K562 (cell line): ENCODE data around the gene KLHL33. TPM values are rescaled to one million over a fixed set of nuclear protein-coding genes. Genes with fewer than 3 reads are reported as not detected.
A peak's percentile ranks its signal among the peaks of the same experiment; 100 is the strongest.

Source experiments
- ELF1 ChIP-seq: fragments of 200-800 bp; sonication (Bioruptor generic); IDR thresholded peaks from 2 replicates; pipeline ENCODE4 v1.6.1; 2016; ENCODE audit warnings: missing genetic modification characterization, missing compliant biosample characterization
- ETV6 ChIP-seq, 3 experiments: fragments of 150-350 bp in 1 of 3; sonication (generic) in 1 of 3; formaldehyde crosslinking in 1 of 3; IDR thresholded peaks; 2 replicates each; pipeline versions ENCODE4 v1.6.1 to v1.8.0; 2014 to 2022; ENCODE audit warnings: borderline replicate concordance in 2 of 3, low read depth in 2 of 3, antibody characterized with exemption in 1 of 3, low read length in 1 of 3, mild to moderate bottlenecking in 1 of 3, missing genetic modification reagents in 1 of 3
- HNRNPK ChIP-seq: fragments of 200-400 bp; formaldehyde crosslinking; IDR thresholded peaks from one replicate; pipeline ENCODE4 v1.6.1; 2018; ENCODE audit warnings: mild to moderate bottlenecking, low read depth, low read length; ENCODE audit not compliant: poor library complexity, severe bottlenecking
- LCOR ChIP-seq: sonication (generic); formaldehyde crosslinking; IDR thresholded peaks from 2 replicates; pipeline ENCODE4 v1.8.0; 2022; ENCODE audit warnings: mild to moderate bottlenecking, missing genetic modification reagents
- XRCC5 ChIP-seq: fragments of 200-400 bp; formaldehyde crosslinking; IDR thresholded peaks from 2 replicates; pipeline ENCODE4 v1.6.1; 2017; ENCODE audit warnings: low read depth, mild to moderate bottlenecking, low read length
- ZBTB17 ChIP-seq: fragments of 450-650 bp; formaldehyde crosslinking; IDR thresholded peaks from 2 replicates; pipeline ENCODE4 v1.4.0; 2020; ENCODE audit warnings: mild to moderate bottlenecking
- ZBTB8A ChIP-seq: fragments of 450-650 bp; IDR thresholded peaks from 2 replicates; pipeline ENCODE4 v1.6.1; 2018; ENCODE audit warnings: mild to moderate bottlenecking, moderate library complexity; ENCODE audit not compliant: partially characterized antibody
- ZEB2 ChIP-seq: fragments of 450-650 bp; IDR thresholded peaks from 2 replicates; pipeline ENCODE4 v1.6.1; 2016
- ZNF77 ChIP-seq: fragments of 250-450 bp; sonication (Bioruptor Pico); IDR thresholded peaks from 2 replicates; pipeline ENCODE4 v1.5.0; 2020
- ZNF778 ChIP-seq: fragments of 450-650 bp; formaldehyde crosslinking; IDR thresholded peaks from 2 replicates; pipeline ENCODE4 v1.4.0; 2020; ENCODE audit warnings: mild to moderate bottlenecking, moderate library complexity
- polyA plus RNA-seq, 8 experiments: library from polyadenylated mRNA; depleted of rRNA in 4 of 8; stranded (reverse) in 5 of 8; unstranded in 3 of 8; fragments of >200 nt; fragmentation: Nextera tagmentation in 2 of 8; fragmentation: Illumina TruSeq in 1 of 8; extraction: Ambion mirVana in 2 of 8; extraction: Trizol in 1 of 8; gene quantifications; 2 replicates each; pipeline versions ENCODE4 v1.2.1 to v1.2.3, GENCODE V29; 2011 to 2014; ENCODE audit warnings: inconsistent platforms in 1 of 8, missing spikeins in 1 of 8
- total RNA-seq, 7 experiments: library from RNA; depleted of rRNA in 6 of 7; stranded (reverse); fragments of >200 nt in 6 of 7; fragmentation: Illumina TruSeq in 2 of 7; extraction: Trizol in 2 of 7; gene quantifications; 2 replicates each; pipeline versions ENCODE4 v1.2.1 to v1.2.3, GENCODE V29; 2011 to 2021; ENCODE audit warnings: low replicate concordance in 1 of 7
- TF ChIP-seq, protein P1 (sequence below): sonication (generic); formaldehyde crosslinking; IDR thresholded peaks from 2 replicates; pipeline ENCODE4 v1.8.1; 2023; ENCODE audit warnings: mild to moderate bottlenecking, missing genetic modification reagents
- TF ChIP-seq, protein P2 (sequence below): fragments of 450-650 bp; IDR thresholded peaks from 2 replicates; pipeline ENCODE4 v1.6.1; 2018; ENCODE audit not compliant: partially characterized antibody
- TF ChIP-seq, protein P3 (sequence below): fragments of 200-800 bp; sonication (Bioruptor generic); IDR thresholded peaks from 2 replicates; pipeline ENCODE4 v1.6.1; 2017; ENCODE audit warnings: missing genetic modification characterization, missing compliant biosample characterization
- TF ChIP-seq, protein P4 (sequence below): fragments of 250-450 bp; sonication (Bioruptor Pico); IDR thresholded peaks from 2 replicates; pipeline ENCODE4 v1.4.0; 2020; ENCODE audit warnings: mild to moderate bottlenecking, moderate library complexity
- TF ChIP-seq, protein P5 (sequence below): fragments of 250-450 bp; sonication (Bioruptor Pico); IDR thresholded peaks from 2 replicates; pipeline ENCODE4 v1.4.0; 2020

KLHL33 gene
- total and polyA plus RNA-seq, 9 of the 15 experiments (the other 6 are each of a cell fraction or from before 2014, with no cell fraction given) = 0.04 to 0.27 (median 0.13) TPM; not detected in 6

DNA sequence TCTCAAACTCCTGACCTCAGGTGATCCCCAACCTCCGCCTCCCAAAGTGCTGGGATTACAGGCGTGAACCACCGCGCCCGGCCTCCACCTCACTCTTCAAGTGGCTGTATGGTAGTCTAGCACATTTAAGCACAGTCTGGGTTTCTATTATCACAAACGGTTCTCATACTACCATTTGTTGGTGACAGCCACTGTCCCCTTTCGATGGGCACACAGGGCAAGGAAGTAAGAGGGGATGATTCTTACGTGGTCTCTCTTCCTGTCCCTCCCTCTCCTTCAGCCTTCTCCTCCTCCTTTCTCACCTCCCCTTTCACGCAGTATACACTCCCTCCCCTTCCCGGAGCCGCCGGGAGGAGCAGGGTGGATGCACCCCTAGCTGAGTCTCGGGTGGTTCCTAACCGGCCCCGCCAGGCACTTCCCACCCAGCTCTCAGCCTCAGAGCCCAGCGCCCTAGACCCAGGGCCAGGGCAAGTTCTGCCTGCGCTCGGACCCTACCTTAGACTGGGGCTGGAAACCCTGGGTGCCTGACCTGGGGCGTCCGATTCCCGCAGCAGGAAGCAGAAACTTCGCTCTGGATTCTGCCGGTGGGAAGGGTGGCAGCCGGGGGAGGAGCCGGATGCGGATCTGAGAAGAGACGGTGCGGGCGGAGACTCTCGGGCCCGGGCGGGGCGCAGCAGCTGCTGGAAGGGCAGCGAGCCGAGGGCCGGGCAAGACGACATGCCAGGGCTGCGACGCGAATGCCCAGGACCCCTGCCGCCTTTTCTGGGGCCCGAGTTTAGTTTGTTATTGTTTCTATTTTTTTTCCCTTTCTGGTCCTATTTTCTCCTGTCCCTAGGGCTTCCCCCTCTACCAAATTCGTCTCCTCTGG, 22.9 kb downstream of the KLHL33 start, which contains the start of gene TEP1 (continued):
- TF ChIP-seq, protein P1, sequence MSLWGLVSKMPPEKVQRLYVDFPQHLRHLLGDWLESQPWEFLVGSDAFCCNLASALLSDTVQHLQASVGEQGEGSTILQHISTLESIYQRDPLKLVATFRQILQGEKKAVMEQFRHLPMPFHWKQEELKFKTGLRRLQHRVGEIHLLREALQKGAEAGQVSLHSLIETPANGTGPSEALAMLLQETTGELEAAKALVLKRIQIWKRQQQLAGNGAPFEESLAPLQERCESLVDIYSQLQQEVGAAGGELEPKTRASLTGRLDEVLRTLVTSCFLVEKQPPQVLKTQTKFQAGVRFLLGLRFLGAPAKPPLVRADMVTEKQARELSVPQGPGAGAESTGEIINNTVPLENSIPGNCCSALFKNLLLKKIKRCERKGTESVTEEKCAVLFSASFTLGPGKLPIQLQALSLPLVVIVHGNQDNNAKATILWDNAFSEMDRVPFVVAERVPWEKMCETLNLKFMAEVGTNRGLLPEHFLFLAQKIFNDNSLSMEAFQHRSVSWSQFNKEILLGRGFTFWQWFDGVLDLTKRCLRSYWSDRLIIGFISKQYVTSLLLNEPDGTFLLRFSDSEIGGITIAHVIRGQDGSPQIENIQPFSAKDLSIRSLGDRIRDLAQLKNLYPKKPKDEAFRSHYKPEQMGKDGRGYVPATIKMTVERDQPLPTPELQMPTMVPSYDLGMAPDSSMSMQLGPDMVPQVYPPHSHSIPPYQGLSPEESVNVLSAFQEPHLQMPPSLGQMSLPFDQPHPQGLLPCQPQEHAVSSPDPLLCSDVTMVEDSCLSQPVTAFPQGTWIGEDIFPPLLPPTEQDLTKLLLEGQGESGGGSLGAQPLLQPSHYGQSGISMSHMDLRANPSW = no peak
- TF ChIP-seq XRCC5 (no peak), ZBTB8A (no peak), LCOR (CRISPR knock-in tag) (0 out of 2 replicates have a peak, but pooled peaks have one; percentile 35), ZNF778 (CRISPR knock-in tag) (no peak), ETV6 (IDR thresholded peaks at IDR 0.05; ENCODE audit: borderline replicate concordance in 1 of 2, low read depth in 2 of 2, low read length in 1 of 2) (no peak), ETV6 (CRISPR knock-in tag; IDR thresholded peaks at IDR 0.05; ENCODE audit: borderline replicate concordance) (no peak), ELF1 (tag) (0 out of 2 replicates have a peak, but pooled peaks have one; percentile 22), HNRNPK (no peak), ZBTB17 (CRISPR knock-in tag) (0 out of 2 replicates have a peak, but pooled peaks have one; percentile 37), ZNF77 (CRISPR knock-in tag) (no peak), ZEB2 (no peak)
- TF ChIP-seq, protein P2, sequence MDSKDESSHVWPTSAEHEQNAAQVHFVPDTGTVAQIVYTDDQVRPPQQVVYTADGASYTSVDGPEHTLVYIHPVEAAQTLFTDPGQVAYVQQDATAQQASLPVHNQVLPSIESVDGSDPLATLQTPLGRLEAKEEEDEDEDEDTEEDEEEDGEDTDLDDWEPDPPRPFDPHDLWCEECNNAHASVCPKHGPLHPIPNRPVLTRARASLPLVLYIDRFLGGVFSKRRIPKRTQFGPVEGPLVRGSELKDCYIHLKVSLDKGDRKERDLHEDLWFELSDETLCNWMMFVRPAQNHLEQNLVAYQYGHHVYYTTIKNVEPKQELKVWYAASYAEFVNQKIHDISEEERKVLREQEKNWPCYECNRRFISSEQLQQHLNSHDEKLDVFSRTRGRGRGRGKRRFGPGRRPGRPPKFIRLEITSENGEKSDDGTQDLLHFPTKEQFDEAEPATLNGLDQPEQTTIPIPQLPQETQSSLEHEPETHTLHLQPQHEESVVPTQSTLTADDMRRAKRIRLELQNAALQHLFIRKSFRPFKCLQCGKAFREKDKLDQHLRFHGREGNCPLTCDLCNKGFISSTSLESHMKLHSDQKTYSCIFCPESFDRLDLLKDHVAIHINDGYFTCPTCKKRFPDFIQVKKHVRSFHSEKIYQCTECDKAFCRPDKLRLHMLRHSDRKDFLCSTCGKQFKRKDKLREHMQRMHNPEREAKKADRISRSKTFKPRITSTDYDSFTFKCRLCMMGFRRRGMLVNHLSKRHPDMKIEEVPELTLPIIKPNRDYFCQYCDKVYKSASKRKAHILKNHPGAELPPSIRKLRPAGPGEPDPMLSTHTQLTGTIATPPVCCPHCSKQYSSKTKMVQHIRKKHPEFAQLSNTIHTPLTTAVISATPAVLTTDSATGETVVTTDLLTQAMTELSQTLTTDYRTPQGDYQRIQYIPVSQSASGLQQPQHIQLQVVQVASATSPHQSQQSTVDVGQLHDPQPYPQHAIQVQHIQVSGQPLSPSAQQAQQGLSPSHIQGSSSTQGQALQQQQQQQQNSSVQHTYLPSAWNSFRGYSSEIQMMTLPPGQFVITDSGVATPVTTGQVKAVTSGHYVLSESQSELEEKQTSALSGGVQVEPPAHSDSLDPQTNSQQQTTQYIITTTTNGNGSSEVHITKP = peak; percentile 57
- TF ChIP-seq, protein P3, sequence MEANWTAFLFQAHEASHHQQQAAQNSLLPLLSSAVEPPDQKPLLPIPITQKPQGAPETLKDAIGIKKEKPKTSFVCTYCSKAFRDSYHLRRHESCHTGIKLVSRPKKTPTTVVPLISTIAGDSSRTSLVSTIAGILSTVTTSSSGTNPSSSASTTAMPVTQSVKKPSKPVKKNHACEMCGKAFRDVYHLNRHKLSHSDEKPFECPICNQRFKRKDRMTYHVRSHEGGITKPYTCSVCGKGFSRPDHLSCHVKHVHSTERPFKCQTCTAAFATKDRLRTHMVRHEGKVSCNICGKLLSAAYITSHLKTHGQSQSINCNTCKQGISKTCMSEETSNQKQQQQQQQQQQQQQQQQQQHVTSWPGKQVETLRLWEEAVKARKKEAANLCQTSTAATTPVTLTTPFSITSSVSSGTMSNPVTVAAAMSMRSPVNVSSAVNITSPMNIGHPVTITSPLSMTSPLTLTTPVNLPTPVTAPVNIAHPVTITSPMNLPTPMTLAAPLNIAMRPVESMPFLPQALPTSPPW (CRISPR knock-in tag) = peak; percentile 57
- TF ChIP-seq, protein P4, sequence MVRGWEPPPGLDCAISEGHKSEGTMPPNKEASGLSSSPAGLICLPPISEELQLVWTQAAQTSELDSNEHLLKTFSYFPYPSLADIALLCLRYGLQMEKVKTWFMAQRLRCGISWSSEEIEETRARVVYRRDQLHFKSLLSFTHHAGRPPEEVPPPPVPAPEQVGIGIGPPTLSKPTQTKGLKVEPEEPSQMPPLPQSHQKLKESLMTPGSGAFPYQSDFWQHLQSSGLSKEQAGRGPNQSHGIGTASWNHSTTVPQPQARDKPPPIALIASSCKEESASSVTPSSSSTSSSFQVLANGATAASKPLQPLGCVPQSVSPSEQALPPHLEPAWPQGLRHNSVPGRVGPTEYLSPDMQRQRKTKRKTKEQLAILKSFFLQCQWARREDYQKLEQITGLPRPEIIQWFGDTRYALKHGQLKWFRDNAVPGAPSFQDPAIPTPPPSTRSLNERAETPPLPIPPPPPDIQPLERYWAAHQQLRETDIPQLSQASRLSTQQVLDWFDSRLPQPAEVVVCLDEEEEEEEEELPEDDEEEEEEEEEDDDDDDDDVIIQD (CRISPR knock-in tag) = no peak
- TF ChIP-seq, protein P5, sequence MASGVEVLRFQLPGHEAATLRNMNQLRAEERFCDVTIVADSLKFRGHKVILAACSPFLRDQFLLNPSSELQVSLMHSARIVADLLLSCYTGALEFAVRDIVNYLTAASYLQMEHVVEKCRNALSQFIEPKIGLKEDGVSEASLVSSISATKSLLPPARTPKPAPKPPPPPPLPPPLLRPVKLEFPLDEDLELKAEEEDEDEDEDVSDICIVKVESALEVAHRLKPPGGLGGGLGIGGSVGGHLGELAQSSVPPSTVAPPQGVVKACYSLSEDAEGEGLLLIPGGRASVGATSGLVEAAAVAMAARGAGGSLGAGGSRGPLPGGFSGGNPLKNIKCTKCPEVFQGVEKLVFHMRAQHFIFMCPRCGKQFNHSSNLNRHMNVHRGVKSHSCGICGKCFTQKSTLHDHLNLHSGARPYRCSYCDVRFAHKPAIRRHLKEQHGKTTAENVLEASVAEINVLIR (CRISPR knock-in tag) = no peak
